Measurements from ENCODE around the gene CEP126.

CEP126 gene

GRCh38 chr11:101920992-101921391, 6.2 kb downstream of the CEP126 start:
- H3K4me3 ChIP-seq (ENCODE audit: low read depth, low read length), result no peak overlapping the region
- TF ChIP-seq CTCF (IDR thresholded peaks at IDR 0.05; ENCODE audit: borderline replicate concordance, insufficient read depth, low read depth, low read length), result no peak

GRCh38 chr11:101923554-101923953, 8.7 kb downstream of the CEP126 start:
- no peak for TF ChIP-seq CTCF (IDR thresholded peaks at IDR 0.05; ENCODE audit: borderline replicate concordance, insufficient read depth, low read depth, low read length)
- H3K4me3 ChIP-seq (ENCODE audit: low read depth, low read length), result no peak overlapping the region

- no peak for TF ChIP-seq CTCF (IDR thresholded peaks at IDR 0.05; ENCODE audit: borderline replicate concordance, insufficient read depth, low read depth, low read length)
- no peak overlapping the region for H3K4me3 ChIP-seq (ENCODE audit: low read depth, low read length)
These were observed 14.6 kb downstream of the CEP126 start for GRCh38 chr11:101929294-101929915.

GRCh38 chr11:101931692-101932091, 16.9 kb downstream of the CEP126 start:
- TF ChIP-seq CTCF (IDR thresholded peaks at IDR 0.05; ENCODE audit: borderline replicate concordance, insufficient read depth, low read depth, low read length), result no peak

GRCh38 chr11:101940901-101941520, 26.2 kb downstream of the CEP126 start:
- no peak overlapping the region for H3K4me3 ChIP-seq (ENCODE audit: low read depth, low read length)
- no peak for TF ChIP-seq CTCF (IDR thresholded peaks at IDR 0.05; ENCODE audit: borderline replicate concordance, insufficient read depth, low read depth, low read length)

More at GRCh38 chr11:101931692-101932091, 16.9 kb downstream of the CEP126 start:
- H3K4me3 ChIP-seq (ENCODE audit: low read depth, low read length), result no peak overlapping the region

DNA sequence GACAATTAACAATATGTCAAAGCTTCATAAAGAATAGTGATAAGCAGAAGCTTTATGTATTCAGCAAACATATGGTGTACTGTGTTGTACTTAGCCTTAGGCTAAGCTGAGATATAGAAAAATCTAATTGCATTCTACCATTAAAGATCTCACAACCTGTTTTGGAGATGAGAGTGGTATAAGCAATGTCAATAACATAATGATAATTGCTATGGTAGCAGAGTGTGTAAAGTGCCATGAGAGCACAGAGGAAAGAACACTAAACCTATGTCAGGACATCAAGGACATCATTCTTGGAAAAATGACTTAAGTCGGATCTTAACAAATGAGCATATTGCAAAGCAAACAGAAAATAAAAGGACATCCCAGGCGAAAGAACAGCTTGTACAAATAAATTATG, 30.1 kb downstream of the CEP126 start:
- no peak overlapping the region for H3K4me3 ChIP-seq (ENCODE audit: low read depth, low read length)
- no peak for TF ChIP-seq CTCF (IDR thresholded peaks at IDR 0.05; ENCODE audit: borderline replicate concordance, insufficient read depth, low read depth, low read length)

GRCh38 chr11:101945448-101945847, 30.6 kb downstream of the CEP126 start:
- TF ChIP-seq CTCF (IDR thresholded peaks at IDR 0.05; ENCODE audit: borderline replicate concordance, insufficient read depth, low read depth, low read length), result no peak
- H3K4me3 ChIP-seq (ENCODE audit: low read depth, low read length), result no peak overlapping the region
